Hepatocyte (in vitro differentiated cells): Measurements from ENCODE around the gene BCAP31.

ENCODE experiments used
- CTCF ChIP-seq: fragments of 200-600 bp; sonication (generic); IDR thresholded peaks from 2 replicates; pipeline ENCODE4 v1.5.1; 2016; ENCODE audit warnings: antibody characterized with exemption, mild to moderate bottlenecking; ENCODE audit not compliant: poor library complexity
- EZH2 ChIP-seq: fragments of 200-600 bp; sonication (generic); IDR thresholded peaks from 2 replicates; pipeline ENCODE4 v1.6.1; 2016; ENCODE audit warnings: antibody characterized with exemption, mild to moderate bottlenecking, borderline replicate concordance
- EZH2phosphoT487 ChIP-seq: fragments of 200-600 bp; sonication (generic); IDR thresholded peaks from one replicate; pipeline ENCODE4 v1.6.1; 2018; ENCODE audit warnings: antibody characterized with exemption, mild to moderate bottlenecking, low read depth, moderate library complexity; ENCODE audit not compliant: unreplicated experiment, severe bottlenecking

- TF ChIP-seq EZH2 (no peak), CTCF (no peak), EZH2phosphoT487 (no peak)
Observed at GRCh38 chrX:153765138-153766079, 41.2 kb upstream of the BCAP31 start.
